Epithelial cell of esophagus (primary cell): ENCODE results near the gene DGKB.
A peak's percentile ranks its signal among the peaks of the same experiment; 100 is the strongest.

Experiments used
- DNase-seq: peaks from one replicate; pipeline ENCODE4 v3.0.0; 2010; ENCODE audit warnings: low read depth
- H3K4me3 ChIP-seq: 2 replicates; pipeline ENCODE4 v1.5.1; 2011; ENCODE audit warnings: mild to moderate bottlenecking, low read length, control low read depth
- CTCF ChIP-seq: IDR thresholded peaks from 2 replicates; pipeline ENCODE4 v1.5.1; 2011; ENCODE audit warnings: low read depth, mild to moderate bottlenecking, low read length, control low read depth, inconsistent platforms; ENCODE audit not compliant: insufficient read depth; ENCODE audit errors: missing control alignments

DGKB gene

GRCh38 chr7:14924398-14924797 is 21.8 kb upstream of the DGKB start:
- no peak for TF ChIP-seq CTCF
- H3K4me3 ChIP-seq: no peak overlapping the region
- DNase-seq: no peak

- no peak for TF ChIP-seq CTCF
- no peak for DNase-seq
- H3K4me3 ChIP-seq: no peak overlapping the region
Observed at GRCh38 chr7:14911077-14911476, 8.5 kb upstream of the DGKB start.

GRCh38 chr7:14908697-14909096 is 6.1 kb upstream of the DGKB start:
- DNase-seq: no peak
- H3K4me3 ChIP-seq: no peak overlapping the region
- TF ChIP-seq CTCF: no peak

GRCh38 chr7:14905764-14906163 is 3.2 kb upstream of the DGKB start:
- no peak for TF ChIP-seq CTCF
- no peak overlapping the region for H3K4me3 ChIP-seq
- DNase-seq: no peak

- TF ChIP-seq CTCF: no peak
- DNase-seq: peak; percentile 17
- H3K4me3 ChIP-seq: no peak overlapping the region
Observed at GRCh38 chr7:14900051-14900450, 2.5 kb downstream of the DGKB start.

GRCh38 chr7:14899030-14899429 is 3.5 kb downstream of the DGKB start:
- TF ChIP-seq CTCF: no peak
- DNase-seq: no peak

GRCh38 chr7:14896461-14896860 is 6.1 kb downstream of the DGKB start:
- no peak overlapping the region for H3K4me3 ChIP-seq
- no peak for TF ChIP-seq CTCF
- DNase-seq: no peak

More at GRCh38 chr7:14899030-14899429, 3.5 kb downstream of the DGKB start:
- H3K4me3 ChIP-seq: no peak overlapping the region
